Transverse colon (tissue), 4 donors: ENCODE results near the gene OR10H5. TPM values are rescaled to one million over a fixed set of nuclear protein-coding genes. Genes with fewer than 3 reads are reported as not detected.
"Not testable (repeated sequence)": the region's sequence is repeated elsewhere in the genome, so short reads cannot be mapped to it uniquely, and the experiment has no call there.

ENCODE experiments used
- DNase-seq: peaks from one replicate; pipeline ENCODE4 v3.0.0-alpha.2; 2019
- H3K27ac ChIP-seq, 4 donors: fragments of 200-600 bp; sonication (generic); 2 replicates each; pipeline ENCODE4 v1.5.1; 2016 to 2018; ENCODE audit warnings: inconsistent platforms in 4 of 4
- H3K27me3 ChIP-seq: fragments of 200-600 bp; sonication (generic); 2 replicates; pipeline ENCODE4 v1.5.1; 2017; ENCODE audit warnings: inconsistent platforms
- H3K36me3 ChIP-seq, 4 donors: fragments of 200-600 bp; sonication (generic); 2 replicates each; pipeline ENCODE4 v1.5.1; 2017 to 2019; ENCODE audit warnings: inconsistent platforms in 4 of 4
- H3K4me1 ChIP-seq, 4 donors: fragments of 200-600 bp; sonication (generic); 2 replicates each; pipeline ENCODE4 v1.5.1; 2017 to 2020; ENCODE audit warnings: inconsistent platforms in 4 of 4
- H3K4me3 ChIP-seq, 4 donors: fragments of 200-600 bp; sonication (generic); 1 replicate in 1 of 4; 2 replicates in 3 of 4; pipeline versions ENCODE4 v1.5.1 to v1.6.1; 2017 to 2019; ENCODE audit warnings: inconsistent platforms in 4 of 4
- H3K9me3 ChIP-seq, 2 donors: fragments of 200-600 bp; sonication (generic); 2 replicates each; pipeline ENCODE4 v1.5.1; 2017 to 2019; ENCODE audit warnings: inconsistent platforms in 2 of 2
- EP300 ChIP-seq: sonication (generic); formaldehyde crosslinking; IDR thresholded peaks from one replicate; pipeline ENCODE4 v1.6.1; 2017; ENCODE audit warnings: antibody characterized with exemption, low read depth
- POLR2A ChIP-seq: fragments of 450-650 bp; IDR thresholded peaks from one replicate; pipeline ENCODE4 v1.6.1; 2016; ENCODE audit warnings: antibody characterized with exemption, mild to moderate bottlenecking, moderate library complexity
- POLR2AphosphoS5 ChIP-seq, 3 donors: sonication (generic); formaldehyde crosslinking; IDR thresholded peaks; one replicate each; pipeline ENCODE4 v1.6.1; 2016; ENCODE audit warnings: antibody characterized with exemption in 3 of 3
- WGBS, 2 donors: methylation state at CpG; one replicate each; pipeline ENCODE4 v1.1.5; 2018; ENCODE audit warnings: low coverage in 1 of 2; 5-methylcytosine and 5-hydroxymethylcytosine counted together
- in situ Hi-C, 4 donors: fragments of 200-750 bp; cut with MboI; loops; one replicate each; pipeline versions ENCODE4 v1.15.0 to v1.15.1; 2017; ENCODE audit warnings: low sequenced_read_pairs in 3 of 4, low pct_ligation_motif_present in 1 of 4, low pct_unique_long_range_greater_than_20kb in 1 of 4
- intact Hi-C: fragments of 100-400 bp; cut with DNase I; formaldehyde crosslinking; loops from one replicate; pipeline ENCODE4 v1.15.1; 2023; ENCODE audit warnings: low total_unique reads
- total RNA-seq, 4 donors: library from RNA; depleted of rRNA; stranded (reverse); fragments of >200 nt; gene quantifications; one replicate each; pipeline ENCODE4 v1.1.0, GENCODE V29; 2016
- TF ChIP-seq, protein P1 (sequence below), 5 experiments: fragments of 200-600 bp in 3 of 5; fragments of 450-650 bp in 2 of 5; sonication (generic) in 3 of 5; IDR thresholded peaks; 1 replicate in 2 of 5; 2 replicates in 3 of 5; pipeline ENCODE4 v1.5.1; 2016 to 2017; ENCODE audit warnings: antibody characterized with exemption in 5 of 5, inconsistent platforms in 3 of 5, mild to moderate bottlenecking in 2 of 5, moderate library complexity in 1 of 5

The OR10H5 gene
- total RNA-seq, 4 donors from 2014 or later = not detected

DNA sequence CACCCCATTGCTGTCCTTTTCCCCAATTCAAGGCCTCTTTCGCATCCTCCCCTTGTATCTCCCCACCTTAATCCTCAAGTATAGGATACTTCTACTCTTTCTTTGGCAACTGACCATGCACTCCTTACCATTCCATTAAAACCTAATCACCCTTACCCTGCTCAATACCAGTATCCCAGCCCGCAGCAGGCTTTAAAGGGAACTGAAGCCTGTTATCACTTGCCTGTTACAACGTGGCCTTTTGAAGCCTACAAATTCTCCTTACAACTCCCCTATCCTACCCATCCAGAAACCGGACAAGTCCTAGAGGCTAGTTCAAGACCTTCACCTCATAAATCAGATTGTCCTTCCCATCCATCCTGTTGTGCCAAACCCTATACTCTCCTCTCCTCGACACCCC is 44.2 kb downstream of the OR10H5 start:
- H3K27ac ChIP-seq = no peak overlapping the region
- H3K4me1 ChIP-seq = peaks cover 4 to 9% (median 6%) of the 10 kb centered on the region in 4 donors
- intact Hi-C loops (no loop called here), in situ Hi-C loops (loop anchor here in 1 of 4 donors (25.0 kb wide), 1 partner anchor 356 kb away; the partner anchor contains the start of genes AP1M1 and FAM32A)
- 82 to 84% methylated on average over 3 to 5 of the region's 5 CpGs for WGBS, 2 donors
- TF ChIP-seq EP300 = no peak
- no peak for TF ChIP-seq POLR2AphosphoS5 (IDR thresholded peaks at IDR 0.05)
- TF ChIP-seq, protein P1, sequence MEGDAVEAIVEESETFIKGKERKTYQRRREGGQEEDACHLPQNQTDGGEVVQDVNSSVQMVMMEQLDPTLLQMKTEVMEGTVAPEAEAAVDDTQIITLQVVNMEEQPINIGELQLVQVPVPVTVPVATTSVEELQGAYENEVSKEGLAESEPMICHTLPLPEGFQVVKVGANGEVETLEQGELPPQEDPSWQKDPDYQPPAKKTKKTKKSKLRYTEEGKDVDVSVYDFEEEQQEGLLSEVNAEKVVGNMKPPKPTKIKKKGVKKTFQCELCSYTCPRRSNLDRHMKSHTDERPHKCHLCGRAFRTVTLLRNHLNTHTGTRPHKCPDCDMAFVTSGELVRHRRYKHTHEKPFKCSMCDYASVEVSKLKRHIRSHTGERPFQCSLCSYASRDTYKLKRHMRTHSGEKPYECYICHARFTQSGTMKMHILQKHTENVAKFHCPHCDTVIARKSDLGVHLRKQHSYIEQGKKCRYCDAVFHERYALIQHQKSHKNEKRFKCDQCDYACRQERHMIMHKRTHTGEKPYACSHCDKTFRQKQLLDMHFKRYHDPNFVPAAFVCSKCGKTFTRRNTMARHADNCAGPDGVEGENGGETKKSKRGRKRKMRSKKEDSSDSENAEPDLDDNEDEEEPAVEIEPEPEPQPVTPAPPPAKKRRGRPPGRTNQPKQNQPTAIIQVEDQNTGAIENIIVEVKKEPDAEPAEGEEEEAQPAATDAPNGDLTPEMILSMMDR (IDR thresholded peaks at IDR 0.05) = no peak
- no peak for TF ChIP-seq POLR2A
- no peaks in the 10 kb centered on the region for H3K36me3 ChIP-seq
- H3K27me3 ChIP-seq = no peaks in the 10 kb centered on the region
- no peak for DNase-seq
- H3K9me3 ChIP-seq = no peaks in the 10 kb centered on the region
- H3K4me3 ChIP-seq = no peak overlapping the region

DNA sequence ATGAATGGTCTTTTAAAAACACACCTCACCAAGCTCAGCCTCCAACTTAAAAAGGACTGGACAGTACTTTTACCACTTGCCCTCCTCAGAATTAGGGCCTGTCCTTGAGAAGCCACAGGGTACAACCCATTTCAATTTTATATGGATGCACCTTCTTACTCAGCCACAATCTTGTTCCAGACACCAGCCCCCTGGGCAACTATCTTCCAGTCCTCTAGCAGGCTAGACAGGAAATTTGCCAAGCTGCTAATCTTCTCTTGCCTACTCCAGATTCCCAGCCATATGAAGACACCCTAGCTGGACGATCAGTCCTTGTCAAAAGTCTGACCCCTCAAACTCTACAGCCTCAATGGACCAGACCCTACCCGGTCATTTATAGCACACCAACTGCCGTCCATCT is 46.8 kb downstream of the OR10H5 start:
- intact Hi-C loops, H3K36me3 ChIP-seq, H3K27me3 ChIP-seq, DNase-seq, H3K27ac ChIP-seq, H3K9me3 ChIP-seq, H3K4me3 ChIP-seq: not testable (repeated sequence)
- in situ Hi-C loops = loop anchor here in 1 of 4 donors (25.0 kb wide), 1 partner anchor 353 kb away; the partner anchor contains the start of genes AP1M1 and FAM32A
- WGBS, 2 donors = 98% methylated on average over 3 of the region's 3 CpGs; no CpG with 5 or more reads in 1 of the 2 donors
- peaks cover 4 to 14% (median 10%) of the 10 kb centered on the region in 4 donors for H3K4me1 ChIP-seq

DNA sequence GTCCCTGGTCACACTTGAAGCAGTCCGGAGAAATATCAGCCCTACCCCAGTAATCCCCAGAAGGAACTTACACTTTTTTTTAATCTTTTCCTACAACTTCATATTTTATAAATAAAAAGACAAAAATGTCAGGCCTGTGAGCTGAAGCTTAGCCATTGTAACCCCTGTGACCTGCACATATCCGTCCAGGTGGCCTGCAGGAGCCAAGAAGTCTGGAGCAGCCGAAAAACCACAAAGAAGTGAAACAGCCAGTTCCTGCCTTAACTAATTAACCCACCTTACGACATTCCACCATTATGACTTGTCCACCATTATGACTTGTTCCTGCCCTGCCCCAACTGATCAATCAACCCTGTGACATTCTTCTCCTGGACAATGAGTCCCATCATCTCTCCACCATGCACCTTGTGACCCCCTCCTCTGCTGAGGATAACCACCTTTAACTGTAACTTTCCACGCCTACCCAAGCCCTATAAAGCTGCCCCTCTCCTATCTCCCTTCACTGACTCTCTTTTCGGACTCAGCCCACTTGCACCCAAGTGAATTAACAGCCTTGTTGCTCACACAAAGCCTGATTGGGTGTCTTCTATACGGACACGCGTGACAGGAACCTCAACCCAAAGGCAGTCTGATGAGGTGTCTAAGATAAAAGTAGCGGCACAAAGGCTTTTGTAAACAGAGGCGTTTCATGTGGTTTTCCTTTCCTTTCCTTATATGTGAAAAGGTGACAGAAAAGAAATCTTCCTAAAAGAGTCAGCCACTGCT is 48.3 kb downstream of the OR10H5 start:
- H3K27ac ChIP-seq = peak overlapping the region; percentile 97 to 99 (median 98)
- intact Hi-C loops, H3K27me3 ChIP-seq, H3K36me3 ChIP-seq, H3K9me3 ChIP-seq: not testable (repeated sequence)
- in situ Hi-C loops = loop anchor here in 1 of 4 donors (25.0 kb wide), 1 partner anchor 352 kb away; the partner anchor contains the start of genes AP1M1 and FAM32A
- WGBS, 2 donors = 31 to 36% methylated on average over 10 to 11 of the region's 11 CpGs
- peaks cover 4 to 14% (median 10%) of the 10 kb centered on the region in 4 donors for H3K4me1 ChIP-seq
- DNase-seq = peak; percentile 25
- H3K4me3 ChIP-seq = peak overlapping the region in 3 of 4 donors; percentile 73 to 89 (median 87)

DNA sequence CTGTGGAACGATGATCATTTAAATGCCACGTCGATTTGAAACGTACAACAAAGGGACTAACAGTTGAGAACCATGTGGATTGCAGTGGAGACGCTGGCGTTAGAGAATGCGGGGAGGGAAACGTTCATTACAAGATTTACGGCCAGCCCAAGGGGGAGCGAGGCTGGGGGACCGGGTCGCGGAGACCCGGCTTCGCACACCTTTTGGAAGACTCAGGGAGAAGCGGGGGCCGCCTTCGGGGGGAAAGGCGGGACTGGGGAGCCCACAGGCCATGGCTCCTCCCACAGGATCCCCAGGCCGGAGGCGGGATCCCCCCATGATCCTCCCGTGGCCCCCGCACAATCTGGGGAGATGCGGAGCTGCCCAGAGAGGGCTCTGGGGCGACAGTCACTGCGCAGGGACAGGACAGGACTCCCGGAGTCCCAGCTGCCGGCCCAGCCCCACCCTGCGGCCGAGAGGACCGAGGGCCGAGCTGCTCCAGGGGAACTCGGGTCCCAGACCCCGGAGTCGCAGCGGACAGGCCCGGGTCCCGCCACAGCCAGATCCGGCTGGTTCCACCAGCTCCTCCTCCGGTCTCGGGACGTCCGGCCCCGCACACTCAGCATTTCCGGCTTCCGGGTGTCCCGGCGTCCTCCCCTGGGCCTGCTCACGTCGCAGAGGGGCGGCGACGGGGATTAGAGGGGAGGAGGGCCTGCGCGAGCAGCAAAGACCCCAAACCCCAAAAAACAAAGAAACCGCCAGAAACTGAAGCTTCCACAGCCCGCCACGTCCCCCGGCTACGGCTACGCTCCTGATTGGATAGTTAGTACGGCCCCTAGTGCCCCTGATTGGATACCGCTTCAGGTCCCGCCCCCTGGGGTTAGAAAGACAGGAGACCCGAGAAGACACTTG is 49.1 kb downstream of the OR10H5 start:
- H3K4me3 ChIP-seq = peak overlapping the region; percentile 73 to 89 (median 82)
- TF ChIP-seq, protein P1 (IDR thresholded peaks at IDR 0.05) = no peak
- peak; percentile 91 for TF ChIP-seq POLR2A
- no peak for TF ChIP-seq EP300
- TF ChIP-seq POLR2AphosphoS5 (IDR thresholded peaks at IDR 0.05) = peak; percentile 52 to 90 (median 88)
- H3K9me3 ChIP-seq = no peaks in the 10 kb centered on the region
- 1% methylated on average over 10 to 57 of the region's 65 CpGs for WGBS, 2 donors
- peak; percentile 97 for DNase-seq
- H3K27me3 ChIP-seq = no peaks in the 10 kb centered on the region
- in situ Hi-C loops (loop anchor here in 1 of 4 donors (25.0 kb wide), 1 partner anchor 351 kb away; the partner anchor contains the start of genes AP1M1 and FAM32A), intact Hi-C loops (no loop called here)
- H3K27ac ChIP-seq = peak overlapping the region; percentile 97 to 99 (median 98)
- H3K4me1 ChIP-seq = peaks cover 4 to 14% (median 10%) of the 10 kb centered on the region in 4 donors
- no peaks in the 10 kb centered on the region for H3K36me3 ChIP-seq
